ENCODE measurements around the gene TES.
"Not testable (repeated sequence)": the region's sequence is repeated elsewhere in the genome, so short reads cannot be mapped to it uniquely, and the experiment has no call there.

Gene TES, protein sequence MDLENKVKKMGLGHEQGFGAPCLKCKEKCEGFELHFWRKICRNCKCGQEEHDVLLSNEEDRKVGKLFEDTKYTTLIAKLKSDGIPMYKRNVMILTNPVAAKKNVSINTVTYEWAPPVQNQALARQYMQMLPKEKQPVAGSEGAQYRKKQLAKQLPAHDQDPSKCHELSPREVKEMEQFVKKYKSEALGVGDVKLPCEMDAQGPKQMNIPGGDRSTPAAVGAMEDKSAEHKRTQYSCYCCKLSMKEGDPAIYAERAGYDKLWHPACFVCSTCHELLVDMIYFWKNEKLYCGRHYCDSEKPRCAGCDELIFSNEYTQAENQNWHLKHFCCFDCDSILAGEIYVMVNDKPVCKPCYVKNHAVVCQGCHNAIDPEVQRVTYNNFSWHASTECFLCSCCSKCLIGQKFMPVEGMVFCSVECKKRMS

GRCh38 chr7:116210345-116211005, at the start of gene TES:
TES (plus strand) TSS chr7:116210539; CDS start chr7:116210708, 169 bp downstream.
- DNase-seq (ENCODE audit: low spot score), result peak; percentile 67

GRCh38 chr7:116161728-116162127, 48.6 kb upstream of the TES start:
- no peak for DNase-seq (ENCODE audit: low spot score)

- DNase-seq (ENCODE audit: low spot score), result no peak
Measured at GRCh38 chr7:116162254-116162653, 48.1 kb upstream of the TES start.

- no peak for DNase-seq (ENCODE audit: low spot score)
Measured at GRCh38 chr7:116162992-116163391, 47.3 kb upstream of the TES start.

- no peak for DNase-seq (ENCODE audit: low spot score)
Measured at GRCh38 chr7:116164552-116165306, 45.6 kb upstream of the TES start.

DNA sequence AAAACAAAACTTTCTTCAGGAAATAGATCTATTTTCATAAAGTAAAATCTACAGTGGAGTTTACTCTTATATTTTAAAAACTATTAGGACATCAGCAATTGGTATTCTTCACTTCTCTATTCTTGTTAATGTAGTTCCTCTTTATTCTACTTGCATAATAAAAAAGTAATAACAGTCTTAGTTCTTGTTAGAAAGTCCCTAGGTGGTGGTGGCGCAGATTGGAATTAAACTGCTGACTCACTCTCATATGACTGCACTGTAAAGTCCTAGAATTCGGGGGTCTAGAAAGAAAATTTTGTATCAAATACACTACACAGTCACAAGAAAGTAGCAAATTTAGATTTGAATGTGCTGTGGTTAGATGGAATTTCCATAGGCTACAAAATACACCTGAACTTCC, 44.6 kb upstream of the TES start:
- DNase-seq (ENCODE audit: low spot score), result no peak

GRCh38 chr7:116166156-116166555, 44.2 kb upstream of the TES start:
- no peak for DNase-seq (ENCODE audit: low spot score)

GRCh38 chr7:116167177-116167576, 43.2 kb upstream of the TES start:
- peak; percentile 21 for DNase-seq (ENCODE audit: low spot score)

DNA sequence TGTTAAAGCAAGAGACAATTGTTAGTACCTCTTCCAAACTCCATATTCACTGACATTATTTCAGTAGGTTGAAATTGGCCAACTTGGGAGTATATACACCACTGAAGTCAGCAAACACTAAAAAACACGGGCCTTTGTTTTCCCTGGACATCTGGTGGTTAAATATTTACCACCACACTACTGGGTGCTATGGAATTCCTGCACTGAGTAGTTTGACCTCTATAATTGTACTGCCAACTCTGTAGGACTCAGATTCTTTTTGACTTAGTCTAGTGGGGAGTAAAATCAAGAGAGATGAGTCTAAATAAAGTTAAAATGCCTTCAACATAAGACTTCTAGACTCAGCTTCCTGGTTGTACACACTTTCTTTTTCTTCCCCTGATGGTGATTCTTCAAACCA, 41.3 kb upstream of the TES start:
- no peak for DNase-seq (ENCODE audit: low spot score)

DNA sequence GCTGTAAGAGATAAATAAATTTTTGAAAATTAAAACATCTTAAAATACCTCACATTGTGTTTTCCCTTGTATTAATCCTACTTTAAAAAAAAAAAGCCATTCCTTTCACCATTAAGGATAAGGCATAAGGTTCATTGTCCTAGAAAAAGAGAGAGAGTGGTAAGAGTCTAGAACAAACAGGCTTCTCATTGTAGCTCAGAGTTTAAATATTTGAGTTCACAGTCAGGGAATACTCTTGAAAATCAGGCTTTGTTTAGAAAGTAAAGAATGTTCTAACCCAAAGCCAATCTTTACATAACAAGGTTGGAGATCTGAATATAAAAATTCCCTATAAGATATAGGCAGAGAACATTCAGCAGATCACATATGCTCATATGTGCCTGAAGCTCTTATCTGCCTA, 40.2 kb upstream of the TES start:
- no peak for DNase-seq (ENCODE audit: low spot score)

DNA sequence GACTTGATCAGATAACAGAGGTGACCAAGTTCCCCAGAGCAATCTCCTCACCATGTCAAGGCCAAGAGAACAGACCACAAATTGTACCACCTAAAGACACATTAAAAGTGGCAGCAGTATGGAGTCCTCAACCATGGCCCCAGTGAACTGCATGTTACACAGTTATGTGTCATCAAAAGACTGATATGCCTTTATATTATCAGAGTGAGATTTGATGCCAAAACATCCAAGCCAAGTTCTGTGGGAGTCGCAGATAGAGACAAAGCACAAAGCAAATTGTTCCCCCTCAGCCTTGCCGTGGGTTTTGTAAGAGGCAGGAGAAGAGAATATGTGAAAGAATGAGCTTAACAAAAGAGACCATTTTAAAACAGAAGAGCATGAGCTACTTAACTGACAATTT, 39.2 kb upstream of the TES start:
- no peak for DNase-seq (ENCODE audit: low spot score)

- DNase-seq (ENCODE audit: low spot score), result no peak
Measured at GRCh38 chr7:116172353-116172752, 38.0 kb upstream of the TES start.

DNA sequence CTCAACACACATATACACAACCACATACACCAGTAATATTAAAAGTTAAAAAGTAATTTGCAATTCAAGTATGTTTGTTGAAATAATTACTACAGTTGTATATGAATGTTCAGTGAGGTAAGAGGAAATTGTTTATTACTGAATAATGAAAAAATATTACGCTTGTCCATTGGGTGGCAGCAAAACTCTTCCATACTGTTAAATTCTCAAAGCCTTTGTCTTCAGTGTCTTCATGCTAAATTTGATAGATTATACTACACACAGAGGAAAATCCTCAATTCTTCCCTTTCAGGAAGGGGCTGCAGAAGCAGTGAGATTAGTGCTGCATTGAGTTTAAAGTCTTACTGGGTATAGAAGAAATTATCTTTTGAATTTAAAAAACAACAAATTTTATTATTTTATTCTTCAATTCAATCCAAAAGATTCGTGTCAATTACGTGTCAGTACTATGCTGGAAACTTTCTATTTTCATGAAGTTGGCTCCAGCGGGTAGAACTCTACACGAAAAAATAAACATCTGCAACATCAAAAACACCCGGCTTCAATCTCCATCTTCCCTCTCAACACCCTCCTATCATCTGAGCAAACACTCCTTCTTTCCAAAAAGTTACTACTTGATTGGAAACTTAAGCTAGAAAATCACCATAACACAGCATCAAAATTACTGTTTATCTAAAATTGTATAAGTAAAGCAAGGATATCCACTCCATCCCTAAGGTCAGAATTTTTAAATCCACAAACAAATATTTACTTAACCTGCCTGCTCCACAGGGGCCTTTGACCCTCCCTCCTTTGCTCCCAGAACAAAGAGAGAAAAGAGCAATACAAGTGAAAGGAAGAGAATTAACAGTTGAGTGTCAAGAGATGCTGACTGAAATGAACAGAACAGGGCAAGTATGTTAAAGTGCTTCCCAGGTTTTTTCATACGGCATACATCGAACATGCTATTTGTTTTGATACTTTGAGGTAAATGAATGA, 37.0 kb upstream of the TES start:
- DNase-seq (ENCODE audit: low spot score), result peak; percentile 71

DNA sequence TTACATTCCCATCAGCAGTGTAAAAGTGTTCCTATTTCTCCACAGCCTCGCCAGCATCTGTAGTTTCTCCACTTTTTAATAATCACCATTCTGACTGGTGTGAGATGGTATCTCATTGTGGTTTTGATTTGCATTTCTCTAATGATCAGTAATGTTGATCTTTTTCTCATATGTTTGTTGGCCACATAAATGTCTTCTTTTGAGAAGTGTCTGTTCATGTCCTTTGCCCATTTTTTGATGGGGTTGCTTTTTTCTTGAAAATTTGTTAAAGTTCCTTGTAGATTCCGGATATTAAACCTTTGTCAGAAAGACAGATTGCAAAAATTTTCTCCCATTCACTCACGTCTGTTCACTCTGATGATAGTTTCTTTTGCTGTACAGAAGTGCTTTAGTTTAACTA, 35.2 kb upstream of the TES start:
- not testable (repeated sequence) for DNase-seq (ENCODE audit: low spot score)

DNA sequence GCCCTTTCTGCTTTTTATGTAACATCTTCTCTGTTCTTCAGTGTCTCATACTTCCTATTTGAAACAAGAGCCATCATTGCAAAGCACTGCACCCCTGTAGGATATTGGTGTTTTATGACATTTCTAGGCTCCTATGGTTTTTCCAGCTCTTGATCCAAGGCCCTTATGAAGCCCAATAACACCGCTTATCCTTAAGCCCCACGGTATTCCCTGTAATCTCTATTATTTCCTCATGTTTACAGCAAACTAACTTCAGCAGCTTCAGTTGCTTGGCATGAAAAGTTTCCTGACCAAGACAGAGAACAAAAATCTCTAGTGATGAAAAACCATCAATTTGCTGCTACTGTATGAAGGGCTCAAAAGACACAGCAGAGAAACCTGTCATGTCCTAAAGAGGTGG, 34.1 kb upstream of the TES start:
- no peak for DNase-seq (ENCODE audit: low spot score)

DNA sequence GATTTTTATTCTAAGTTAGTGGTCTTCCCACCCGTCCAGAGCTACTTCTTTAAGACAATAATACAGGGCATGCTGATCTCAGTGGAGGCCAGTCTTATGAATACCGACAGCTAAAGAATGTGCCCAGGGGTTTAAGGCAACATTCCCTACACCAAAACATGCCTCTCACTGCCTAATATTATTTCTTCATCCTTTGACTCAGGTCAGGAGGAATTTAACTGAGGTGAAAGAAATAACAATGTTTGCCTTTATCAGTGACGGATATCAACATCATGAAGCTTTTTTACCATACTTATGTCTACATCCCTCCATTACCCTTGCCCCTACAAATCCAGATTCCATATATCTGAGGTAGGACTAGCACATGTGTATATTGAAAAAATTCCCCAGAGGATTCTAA, 33.3 kb upstream of the TES start:
- DNase-seq (ENCODE audit: low spot score), result no peak

DNA sequence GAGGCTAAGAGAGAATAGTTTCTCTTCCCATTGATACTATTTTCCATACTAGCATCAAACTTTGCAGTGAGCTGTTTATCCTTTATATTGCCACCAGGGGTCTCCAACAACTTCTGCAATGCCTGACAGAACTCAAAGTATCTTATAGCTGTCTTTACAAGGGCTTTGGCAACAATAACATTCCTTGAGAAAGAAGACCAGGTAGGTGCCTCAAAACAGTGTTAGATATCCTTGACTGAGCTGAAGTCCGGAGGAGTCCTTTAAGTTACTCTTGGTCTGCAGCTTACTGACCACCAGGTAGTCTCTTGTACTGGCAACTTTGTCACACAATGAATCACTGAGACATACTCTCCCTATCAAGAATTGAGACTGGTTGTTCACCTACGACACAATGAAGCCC, 30.0 kb upstream of the TES start:
- peak; percentile 75 for DNase-seq (ENCODE audit: low spot score)

GRCh38 chr7:116182023-116182422, 28.3 kb upstream of the TES start:
- no peak for DNase-seq (ENCODE audit: low spot score)

- no peak for DNase-seq (ENCODE audit: low spot score)
Measured at GRCh38 chr7:116185450-116185849, 24.9 kb upstream of the TES start.

DNA sequence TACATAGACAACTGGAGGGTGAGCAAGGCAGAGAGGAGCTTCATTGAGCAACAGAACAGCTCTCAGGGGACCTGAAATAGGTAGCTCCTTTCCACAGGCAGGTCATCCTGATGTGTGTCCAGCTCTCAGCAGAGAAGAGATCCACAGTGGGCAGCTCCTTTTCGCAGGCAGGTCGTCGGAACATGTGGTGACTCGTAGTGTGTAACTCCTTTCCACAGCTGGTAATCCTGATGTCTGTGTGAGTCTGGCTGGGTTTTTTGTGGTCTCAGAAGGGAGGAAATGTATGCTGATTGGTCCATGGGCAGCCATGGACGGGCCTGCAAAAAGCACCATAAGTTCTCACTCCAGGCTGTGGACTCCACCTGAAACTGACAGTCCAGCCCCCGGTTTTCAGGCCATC, 24.4 kb upstream of the TES start:
- DNase-seq (ENCODE audit: low spot score), result no peak

GRCh38 chr7:116187400-116187799, 22.9 kb upstream of the TES start:
- DNase-seq (ENCODE audit: low spot score), result no peak

Data from CD4-positive, alpha-beta T cell treated with Interleukin-2 at 100 ng/mL for 4 hours (primary cell).